GM10248 (cell line): ENCODE data around the gene RRP12.
A peak's percentile ranks its signal among the peaks of the same experiment; 100 is the strongest.

Experiments
- CTCF ChIA-PET: fragments of 300-600 bp; sonication (Branson Sonifier 250); formaldehyde crosslinking; extraction: SDS; loops from one replicate; lab custom pipeline; 2021; ENCODE audit warnings: antibody characterized with exemption; lab: Yijun Ruan, JAX
- POLR2A ChIA-PET: fragments of 350-650 bp; sonication (Branson Sonifier 250); formaldehyde crosslinking; extraction: SDS; loops from one replicate; lab custom pipeline; 2020; ENCODE audit warnings: antibody characterized with exemption; lab: Yijun Ruan, JAX
- DNase-seq: peaks from one replicate; pipeline ENCODE4 v3.0.0; 2012; ENCODE audit errors: extremely low spot score
- CTCF ChIP-seq: IDR thresholded peaks from 2 replicates; pipeline ENCODE4 v1.5.1; 2012; ENCODE audit warnings: mild to moderate bottlenecking, low read depth; ENCODE audit errors: extremely low read depth, missing control alignments, control extremely low read depth

The RRP12 gene

GRCh38 chr10:97321804-97322190 is 79.3 kb downstream of the RRP12 start:
- CTCF ChIA-PET: interaction anchor here (1.5 kb wide), 1 partner anchor 9 kb away, joined by 5 read pairs; no protein-coding TSS in a partner anchor

GRCh38 chr10:97321032-97321803 is 79.9 kb downstream of the RRP12 start:
- CTCF ChIA-PET: interaction anchor here (1.5 kb wide), 1 partner anchor 10 kb away, joined by 5 read pairs; no protein-coding TSS in a partner anchor
- POLR2A ChIA-PET: no interaction called here
- TF ChIP-seq CTCF: no peak
- no peak for DNase-seq

More at GRCh38 chr10:97321804-97322190, 79.3 kb downstream of the RRP12 start:
- no peak for TF ChIP-seq CTCF
- DNase-seq: no peak
- POLR2A ChIA-PET: no interaction called here

GRCh38 chr10:97320480-97321031 is 80.6 kb downstream of the RRP12 start:
- ChIA-PET POLR2A (no interaction called here), CTCF (interaction anchor here (1.2 to 2.3 kb wide), 3 partner anchors 8 to 42 kb away, joined by 3 to 24 read pairs (median 3); partner anchors contain the start of gene FRAT2)
- DNase-seq: no peak
- TF ChIP-seq CTCF: no peak

GRCh38 chr10:97319671-97320479 is 81.3 kb downstream of the RRP12 start:
- DNase-seq: peak; percentile 50
- POLR2A ChIA-PET: interaction anchor here (1.2 kb wide), 1 partner anchor 11 kb away, joined by 3 read pairs; no protein-coding TSS in a partner anchor
- peak; percentile 22 for TF ChIP-seq CTCF
- CTCF ChIA-PET: interaction anchor here (0.8 to 2.3 kb wide), 5 partner anchors 9 to 42 kb away, joined by 3 to 24 read pairs (median 3); partner anchors contain the start of genes ARHGAP19 and FRAT2

GRCh38 chr10:97318772-97319651 is 82.1 kb downstream of the RRP12 start, which contains the start of gene FRAT1:
FRAT1 (plus strand) TSS chr10:97319271; CDS start chr10:97319454, 183 bp downstream.
- peak; percentile 83 for DNase-seq
- CTCF ChIA-PET: interaction anchor here (0.8 to 2.3 kb wide), 5 partner anchors 10 to 41 kb away, joined by 3 to 24 read pairs (median 3); partner anchors contain the start of genes ARHGAP19 and FRAT2
- POLR2A ChIA-PET: interaction anchor here (1.2 kb wide), 1 partner anchor 12 kb away, joined by 3 read pairs; no protein-coding TSS in a partner anchor
- TF ChIP-seq CTCF: no peak
